ENCODE measurements around the gene USP21.

Gene USP21

GRCh38 chr1:161172776-161173376 lies 13.6 kb downstream of the USP21 start:
- Mint-ChIP-seq H3K27me3 (no peaks in the 10 kb centered on the region), H3K9me3 (no peaks in the 10 kb centered on the region), H3K4me1 (ENCODE audit: low read depth) (peaks cover 38% of the 10 kb centered on the region), H3K27ac (no peak overlapping the region), H3K36me3 (ENCODE audit: low read depth) (peaks cover 50% of the 10 kb centered on the region), H3K4me3 (no peak overlapping the region)

- Mint-ChIP-seq H3K27ac (no peak overlapping the region), H3K4me3 (no peak overlapping the region), H3K27me3 (no peaks in the 10 kb centered on the region), H3K9me3 (no peaks in the 10 kb centered on the region), H3K36me3 (ENCODE audit: low read depth) (peaks cover 48% of the 10 kb centered on the region), H3K4me1 (ENCODE audit: low read depth) (peaks cover 38% of the 10 kb centered on the region)
Observed at GRCh38 chr1:161173711-161174110, 14.4 kb downstream of the USP21 start.

GRCh38 chr1:161174911-161175310 lies 15.6 kb downstream of the USP21 start:
- Mint-ChIP-seq H3K4me1 (ENCODE audit: low read depth) (peaks cover 40% of the 10 kb centered on the region), H3K27ac (peak overlapping the region; percentile 66), H3K36me3 (ENCODE audit: low read depth) (peaks cover 48% of the 10 kb centered on the region), H3K9me3 (no peaks in the 10 kb centered on the region), H3K27me3 (no peaks in the 10 kb centered on the region), H3K4me3 (no peak overlapping the region)

- Mint-ChIP-seq H3K4me1 (ENCODE audit: low read depth) (peaks cover 49% of the 10 kb centered on the region), H3K9me3 (no peaks in the 10 kb centered on the region), H3K27me3 (no peaks in the 10 kb centered on the region), H3K36me3 (ENCODE audit: low read depth) (peaks cover 46% of the 10 kb centered on the region), H3K27ac (peak overlapping the region; percentile 99), H3K4me3 (peak overlapping the region; percentile 100)
Observed at GRCh38 chr1:161175771-161176453, 16.6 kb downstream of the USP21 start.

- peaks cover 40% of the 10 kb centered on the region for H3K36me3 Mint-ChIP-seq (ENCODE audit: low read depth)
- peaks cover 55% of the 10 kb centered on the region for H3K4me1 Mint-ChIP-seq (ENCODE audit: low read depth)
- H3K9me3 Mint-ChIP-seq, result no peaks in the 10 kb centered on the region
Observed at GRCh38 chr1:161176468-161177111, 17.3 kb downstream of the USP21 start.

GRCh38 chr1:161177112-161177935 lies 18.0 kb downstream of the USP21 start, which contains the start of gene B4GALT3:
Gene B4GALT3, minus strand, starts transcription at chr1:161177507. Its CDS starts 1,447 bp downstream, at chr1:161176060.
- Mint-ChIP-seq H3K9me3 (no peaks in the 10 kb centered on the region), H3K27me3 (no peaks in the 10 kb centered on the region), H3K4me1 (ENCODE audit: low read depth) (peaks cover 62% of the 10 kb centered on the region), H3K27ac (peak within 1 kb of the TSS; percentile 99), H3K4me3 (peak within 1 kb of the TSS; percentile 100), H3K36me3 (ENCODE audit: low read depth) (peaks cover 33% of the 10 kb centered on the region)

More at GRCh38 chr1:161176468-161177111, 17.3 kb downstream of the USP21 start:
- H3K27ac Mint-ChIP-seq, result peak overlapping the region; percentile 99
- H3K27me3 Mint-ChIP-seq, result no peaks in the 10 kb centered on the region
- peak overlapping the region; percentile 100 for H3K4me3 Mint-ChIP-seq

GRCh38 chr1:161177936-161178244 lies 18.6 kb downstream of the USP21 start:
- H3K4me3 Mint-ChIP-seq, result peak overlapping the region; percentile 100
- no peaks in the 10 kb centered on the region for H3K27me3 Mint-ChIP-seq
- H3K9me3 Mint-ChIP-seq, result no peaks in the 10 kb centered on the region
- peak overlapping the region; percentile 99 for H3K27ac Mint-ChIP-seq
- peaks cover 27% of the 10 kb centered on the region for H3K36me3 Mint-ChIP-seq (ENCODE audit: low read depth)
- peaks cover 68% of the 10 kb centered on the region for H3K4me1 Mint-ChIP-seq (ENCODE audit: low read depth)

- Mint-ChIP-seq H3K36me3 (ENCODE audit: low read depth) (peaks cover 12% of the 10 kb centered on the region), H3K4me3 (no peak overlapping the region), H3K4me1 (ENCODE audit: low read depth) (peaks cover 82% of the 10 kb centered on the region), H3K27me3 (no peaks in the 10 kb centered on the region), H3K9me3 (no peaks in the 10 kb centered on the region), H3K27ac (peak overlapping the region; percentile 9)
Observed at GRCh38 chr1:161179698-161180097, 20.4 kb downstream of the USP21 start.

- Mint-ChIP-seq H3K9me3 (no peaks in the 10 kb centered on the region), H3K36me3 (ENCODE audit: low read depth) (peaks cover 5% of the 10 kb centered on the region), H3K4me3 (no peak overlapping the region), H3K4me1 (ENCODE audit: low read depth) (peaks cover 82% of the 10 kb centered on the region), H3K27ac (peak overlapping the region; percentile 66), H3K27me3 (no peaks in the 10 kb centered on the region)
Observed at GRCh38 chr1:161180639-161181038, 21.3 kb downstream of the USP21 start.

GRCh38 chr1:161182214-161182613 lies 22.9 kb downstream of the USP21 start:
- Mint-ChIP-seq H3K4me1 (ENCODE audit: low read depth) (peaks cover 85% of the 10 kb centered on the region), H3K9me3 (no peaks in the 10 kb centered on the region), H3K4me3 (peak overlapping the region; percentile 25), H3K27me3 (no peaks in the 10 kb centered on the region), H3K27ac (peak overlapping the region; percentile 97), H3K36me3 (ENCODE audit: low read depth) (no peaks in the 10 kb centered on the region)

GRCh38 chr1:161185282-161185682 lies 26.0 kb downstream of the USP21 start:
- Mint-ChIP-seq H3K27ac (peak overlapping the region; percentile 87), H3K36me3 (ENCODE audit: low read depth) (no peaks in the 10 kb centered on the region), H3K4me3 (peak overlapping the region; percentile 60)

GRCh38 chr1:161185732-161186311 lies 26.5 kb downstream of the USP21 start:
- H3K9me3 Mint-ChIP-seq, result no peaks in the 10 kb centered on the region
- H3K4me1 Mint-ChIP-seq (ENCODE audit: low read depth), result peaks cover 79% of the 10 kb centered on the region
- H3K4me3 Mint-ChIP-seq, result peak overlapping the region; percentile 60
- H3K36me3 Mint-ChIP-seq (ENCODE audit: low read depth), result no peaks in the 10 kb centered on the region
- H3K27me3 Mint-ChIP-seq, result no peaks in the 10 kb centered on the region
- H3K27ac Mint-ChIP-seq, result peak overlapping the region; percentile 87

More at GRCh38 chr1:161185282-161185682, 26.0 kb downstream of the USP21 start:
- H3K4me1 Mint-ChIP-seq (ENCODE audit: low read depth), result peaks cover 85% of the 10 kb centered on the region
- H3K27me3 Mint-ChIP-seq, result no peaks in the 10 kb centered on the region
- H3K9me3 Mint-ChIP-seq, result no peaks in the 10 kb centered on the region

- Mint-ChIP-seq H3K9me3 (no peaks in the 10 kb centered on the region), H3K4me1 (ENCODE audit: low read depth) (peaks cover 72% of the 10 kb centered on the region), H3K4me3 (no peak overlapping the region), H3K36me3 (ENCODE audit: low read depth) (no peaks in the 10 kb centered on the region), H3K27ac (peak overlapping the region; percentile 87), H3K27me3 (no peaks in the 10 kb centered on the region)
Observed at GRCh38 chr1:161187311-161187710, 28.0 kb downstream of the USP21 start.

GRCh38 chr1:161188381-161188780 lies 29.1 kb downstream of the USP21 start:
- Mint-ChIP-seq H3K4me1 (ENCODE audit: low read depth) (peaks cover 66% of the 10 kb centered on the region), H3K36me3 (ENCODE audit: low read depth) (no peaks in the 10 kb centered on the region), H3K4me3 (no peak overlapping the region), H3K27me3 (no peaks in the 10 kb centered on the region), H3K9me3 (no peaks in the 10 kb centered on the region), H3K27ac (peak overlapping the region; percentile 73)

Measured in stimulated activated naive CD8-positive, alpha-beta T cell treated with anti-CD3 and anti-CD28 coated beads, Interleukin-15, Interleukin-2, amounts not matched to agents 100 ng/mL and 50 ng/mL, for 24 hours (primary cell).